Ascending aorta (tissue), 2 donors: Measurements from ENCODE around the gene CMIP. TPM values are rescaled to one million over a fixed set of nuclear protein-coding genes. Genes with fewer than 3 reads are reported as not detected.

Source experiments
- DNase-seq, 2 donors: peaks; one replicate each; pipeline ENCODE4 v3.0.0-alpha.2; 2019; ENCODE audit warnings: low spot score in 2 of 2
- H3K27ac ChIP-seq, 2 donors: fragments of 200-600 bp; sonication (generic); one replicate each; pipeline ENCODE4 v1.5.1; 2016 to 2017; ENCODE audit warnings: mild to moderate bottlenecking in 1 of 2
- H3K27me3 ChIP-seq: fragments of 200-600 bp; sonication (generic); one replicate; pipeline ENCODE4 v1.5.1; 2017
- H3K36me3 ChIP-seq, 2 donors: fragments of 200-600 bp; sonication (generic); one replicate each; pipeline ENCODE4 v1.5.1; 2016
- H3K4me1 ChIP-seq, 2 donors: fragments of 200-600 bp; sonication (generic); one replicate each; pipeline ENCODE4 v1.5.1; 2016 to 2017; ENCODE audit warnings: mild to moderate bottlenecking in 1 of 2
- H3K4me3 ChIP-seq, 2 donors: fragments of 200-600 bp; sonication (generic); one replicate each; pipeline ENCODE4 v1.5.1; 2016 to 2017; ENCODE audit warnings: mild to moderate bottlenecking in 1 of 2
- H3K9me3 ChIP-seq, 2 donors: fragments of 200-600 bp; sonication (generic); one replicate each; pipeline ENCODE4 v1.5.1; 2016
- CTCF ChIP-seq, 3 experiments: fragments of 200-600 bp in 2 of 3; fragments of 450-650 bp in 1 of 3; sonication (generic) in 2 of 3; IDR thresholded peaks; one replicate each; pipeline ENCODE4 v1.5.1; 2016 to 2019; ENCODE audit warnings: antibody characterized with exemption in 3 of 3, mild to moderate bottlenecking in 1 of 3, moderate library complexity in 1 of 3
- intact Hi-C: fragments of 100-400 bp; cut with DNase I; formaldehyde crosslinking; loops from one replicate; pipeline ENCODE4 v1.15.1; 2023
- total RNA-seq: library from RNA; depleted of rRNA; stranded (reverse); fragments of >200 nt; gene quantifications from one replicate; pipeline ENCODE4 v1.1.0, GENCODE V29; 2016

The CMIP gene
- total RNA-seq, 1 donor from 2014 or later = 110 TPM

GRCh38 chr16:81733295-81733694 lies 288.7 kb downstream of the CMIP start:
- intact Hi-C loops = loop anchor here (10.0 kb wide), 1 partner anchor 528 kb away; no protein-coding TSS in a partner anchor
- no peak for DNase-seq
- H3K9me3 ChIP-seq = no peaks in the 10 kb centered on the region
- H3K27me3 ChIP-seq = no peaks in the 10 kb centered on the region
- H3K4me1 ChIP-seq = peaks cover 0 to 12% of the 10 kb centered on the region in 2 donors
- H3K36me3 ChIP-seq = no peaks in the 10 kb centered on the region
- H3K4me3 ChIP-seq = no peak overlapping the region
- no peak for TF ChIP-seq CTCF (IDR thresholded peaks at IDR 0.05)
- no peak overlapping the region for H3K27ac ChIP-seq

- Histone ChIP-seq H3K9me3 (no peaks in the 10 kb centered on the region), H3K4me3 (no peak overlapping the region), H3K36me3 (no peaks in the 10 kb centered on the region), H3K4me1 (peaks cover 0 to 12% of the 10 kb centered on the region in 2 donors), H3K27me3 (no peaks in the 10 kb centered on the region), H3K27ac (no peak overlapping the region)
- no peak for TF ChIP-seq CTCF (IDR thresholded peaks at IDR 0.05)
- DNase-seq = no peak
- intact Hi-C loops = loop anchor here (5.0 to 10.0 kb wide), 2 partner anchors 530 to 698 kb away; partner anchors contain the start of gene ATMIN
These were observed 290.2 kb downstream of the CMIP start for GRCh38 chr16:81734632-81735434.

GRCh38 chr16:81737885-81738536 lies 293.4 kb downstream of the CMIP start:
- peak; percentile 66 to 72 (median 69) for TF ChIP-seq CTCF (IDR thresholded peaks at IDR 0.05)
- H3K36me3 ChIP-seq = no peaks in the 10 kb centered on the region
- no peaks in the 10 kb centered on the region for H3K27me3 ChIP-seq
- H3K4me3 ChIP-seq = peak overlapping the region; percentile 6 to 38
- intact Hi-C loops = loop anchor here (1.0 to 10.0 kb wide), 3 partner anchors 335 to 701 kb away; partner anchors contain the start of gene ATMIN
- peaks cover 0 to 4% of the 10 kb centered on the region in 2 donors for H3K4me1 ChIP-seq
- H3K9me3 ChIP-seq = no peaks in the 10 kb centered on the region
- peak in 1 of 2 donors; percentile 86 for DNase-seq
- H3K27ac ChIP-seq = no peak overlapping the region

- DNase-seq = no peak
These were observed 294.3 kb downstream of the CMIP start for GRCh38 chr16:81738783-81739496.

More at GRCh38 chr16:81738783-81739496, 294.3 kb downstream of the CMIP start:
- H3K27me3 ChIP-seq = no peaks in the 10 kb centered on the region
- no peak overlapping the region for H3K27ac ChIP-seq
- no peak for TF ChIP-seq CTCF (IDR thresholded peaks at IDR 0.05)
- H3K4me1 ChIP-seq = peaks cover 0 to 4% of the 10 kb centered on the region in 2 donors
- no peaks in the 10 kb centered on the region for H3K36me3 ChIP-seq
- H3K4me3 ChIP-seq = no peak overlapping the region
- intact Hi-C loops = loop anchor here (1.0 to 10.0 kb wide), 3 partner anchors 336 to 702 kb away; partner anchors contain the start of gene ATMIN
- H3K9me3 ChIP-seq = no peaks in the 10 kb centered on the region
